DOHH2 (cell line): Measurements from ENCODE around the gene PRSS16.

ENCODE experiments used
- H3F3A ChIP-seq: fragments of 200-600 bp; sonication (generic), shearing (Covaris generic); 2 replicates; pipeline ENCODE4 v1.6.0; 2016; ENCODE audit warnings: antibody characterized with exemption, mild to moderate bottlenecking; ENCODE audit not compliant: control insufficient read depth, insufficient read depth
- H3K27ac ChIP-seq: fragments of 200-600 bp; sonication (generic); 2 replicates; pipeline ENCODE4 v1.5.1; 2014; ENCODE audit warnings: low read depth, mild to moderate bottlenecking, low read length, moderate library complexity
- H3K27me3 ChIP-seq: fragments of 200-600 bp; sonication (generic); 2 replicates; pipeline ENCODE4 v1.6.1; 2014; ENCODE audit warnings: mild to moderate bottlenecking, low read length, mixed read lengths; ENCODE audit not compliant: control insufficient read depth
- H3K36me3 ChIP-seq: fragments of 200-600 bp; sonication (generic); 2 replicates; pipeline ENCODE4 v1.6.1; 2014; ENCODE audit warnings: mild to moderate bottlenecking, low read length, moderate library complexity, mixed read lengths; ENCODE audit not compliant: control insufficient read depth
- H3K4me1 ChIP-seq: fragments of 200-600 bp; sonication (generic); 2 replicates; pipeline ENCODE4 v1.6.1; 2014; ENCODE audit warnings: mild to moderate bottlenecking, low read length, mixed read lengths; ENCODE audit not compliant: control insufficient read depth
- H3K4me2 ChIP-seq: fragments of 200-600 bp; sonication (generic); 2 replicates; pipeline ENCODE4 v1.6.0; 2014; ENCODE audit warnings: mild to moderate bottlenecking, low read length, moderate library complexity
- H3K4me3 ChIP-seq: fragments of 200-600 bp; sonication (generic); 2 replicates; pipeline ENCODE4 v1.5.1; 2014; ENCODE audit warnings: mild to moderate bottlenecking, low read length, mixed read lengths
- H3K79me2 ChIP-seq: fragments of 200-600 bp; sonication (generic); 2 replicates; pipeline ENCODE4 v1.6.1; 2014; ENCODE audit warnings: mild to moderate bottlenecking, low read length, mixed read lengths; ENCODE audit not compliant: control insufficient read depth
- H3K9me2 ChIP-seq: fragments of 200-600 bp; sonication (generic); replicated peaks from 2 replicates; pipeline ENCODE4 v1.6.1; 2014; ENCODE audit warnings: mild to moderate bottlenecking, low read length, mixed read lengths; ENCODE audit not compliant: control insufficient read depth
- H3K9me3 ChIP-seq: fragments of 200-600 bp; sonication (generic); 2 replicates; pipeline ENCODE4 v1.6.1; 2014; ENCODE audit warnings: antibody characterized with exemption, low read length, mixed read lengths; ENCODE audit not compliant: control insufficient read depth, insufficient read depth
- H4K20me1 ChIP-seq: fragments of 200-600 bp; sonication (generic); 2 replicates; pipeline ENCODE4 v1.6.0; 2014; ENCODE audit warnings: low read depth, mild to moderate bottlenecking, antibody characterized with exemption, low read length, moderate library complexity; ENCODE audit not compliant: control insufficient read depth, insufficient read depth
- CTCF ChIP-seq: fragments of 200-600 bp; sonication (generic); IDR thresholded peaks from one replicate; pipeline ENCODE4 v1.5.1; 2014; ENCODE audit warnings: antibody characterized with exemption, mild to moderate bottlenecking, low read depth, low read length; ENCODE audit not compliant: poor library complexity, severe bottlenecking
- EZH2phosphoT487 ChIP-seq: fragments of 200-600 bp; sonication (generic); IDR thresholded peaks from 2 replicates; pipeline ENCODE4 v1.6.1; 2017; ENCODE audit warnings: borderline replicate concordance, mild to moderate bottlenecking, antibody characterized with exemption, low read length, moderate library complexity, mixed read lengths

The PRSS16 gene

GRCh38 chr6:27288136-27289044 lies 40.9 kb downstream of the PRSS16 start:
- H3K27me3 ChIP-seq: peaks cover 29% of the 10 kb centered on the region
- H3K27ac ChIP-seq: no peak overlapping the region
- H3K4me3 ChIP-seq: no peak overlapping the region
- H3K4me2 ChIP-seq: no peak overlapping the region
- H3K9me3 ChIP-seq: no peaks in the 10 kb centered on the region
- H3K4me1 ChIP-seq: no peaks in the 10 kb centered on the region
- H3K79me2 ChIP-seq: no peaks in the 10 kb centered on the region
- no peaks in the 10 kb centered on the region for H3K9me2 ChIP-seq
- H3F3A ChIP-seq: no peaks in the 10 kb centered on the region
- no peaks in the 10 kb centered on the region for H4K20me1 ChIP-seq
- TF ChIP-seq CTCF (no peak), EZH2phosphoT487 (no peak; the same call in 1 of the 2 replicates)
- no peaks in the 10 kb centered on the region for H3K36me3 ChIP-seq

GRCh38 chr6:27290065-27290849 lies 42.8 kb downstream of the PRSS16 start:
- TF ChIP-seq EZH2phosphoT487 (no peak), CTCF (no peak)
- H3K4me3 ChIP-seq: no peak overlapping the region
- no peak overlapping the region for H3K4me2 ChIP-seq
- no peaks in the 10 kb centered on the region for H3K36me3 ChIP-seq
- no peaks in the 10 kb centered on the region for H3K79me2 ChIP-seq
- H3K27ac ChIP-seq: no peak overlapping the region
- no peaks in the 10 kb centered on the region for H4K20me1 ChIP-seq
- no peaks in the 10 kb centered on the region for H3F3A ChIP-seq
- no peaks in the 10 kb centered on the region for H3K9me2 ChIP-seq
- no peaks in the 10 kb centered on the region for H3K9me3 ChIP-seq
- no peaks in the 10 kb centered on the region for H3K4me1 ChIP-seq
- H3K27me3 ChIP-seq: peaks cover 40% of the 10 kb centered on the region

- no peak overlapping the region for H3K27ac ChIP-seq
- H3K36me3 ChIP-seq: no peaks in the 10 kb centered on the region
- H3K79me2 ChIP-seq: no peaks in the 10 kb centered on the region
- no peaks in the 10 kb centered on the region for H4K20me1 ChIP-seq
- peaks cover 45% of the 10 kb centered on the region for H3K27me3 ChIP-seq
- no peaks in the 10 kb centered on the region for H3K9me2 ChIP-seq
- no peak for TF ChIP-seq CTCF
- no peak for TF ChIP-seq EZH2phosphoT487
- H3F3A ChIP-seq: no peaks in the 10 kb centered on the region
- no peak overlapping the region for H3K4me2 ChIP-seq
- no peaks in the 10 kb centered on the region for H3K4me1 ChIP-seq
- no peaks in the 10 kb centered on the region for H3K9me3 ChIP-seq
- no peak overlapping the region for H3K4me3 ChIP-seq
These were observed 43.3 kb downstream of the PRSS16 start for GRCh38 chr6:27290850-27291208.
